Measurements from ENCODE around the gene KIAA2012.

Gene KIAA2012

GRCh38 chr2:202044777-202045176 is 28.3 kb upstream of the KIAA2012 start:
- Histone ChIP-seq H2AFZ (ENCODE audit: low read depth, low read length) (no peak overlapping the region), H3K27me3 (ENCODE audit: low read depth, low read length) (no peaks in the 10 kb centered on the region), H3K4me1 (ENCODE audit: low read length) (peaks cover 8% of the 10 kb centered on the region), H3K4me2 (ENCODE audit: low read length) (no peak overlapping the region), H3K9ac (ENCODE audit: low read length) (no peak overlapping the region), H3K4me3 (ENCODE audit: low read length) (no peak overlapping the region), H3K79me2 (ENCODE audit: low read length) (no peaks in the 10 kb centered on the region), H3K36me3 (replicated peaks; ENCODE audit: low read depth, low read length) (no peaks in the 10 kb centered on the region), H3K27ac (ENCODE audit: low read length) (no peak overlapping the region), H3K9me3 (ENCODE audit: insufficient read depth, low read length) (no peaks in the 10 kb centered on the region), H4K20me1 (ENCODE audit: insufficient read depth, low read length) (no peaks in the 10 kb centered on the region)
- TF ChIP-seq EZH2phosphoT487 (IDR thresholded peaks at IDR 0.05; ENCODE audit: low read depth), result no peak
- TF ChIP-seq CTCF (IDR thresholded peaks at IDR 0.05; ENCODE audit: low read depth, low read length), result no peak

GRCh38 chr2:202046572-202046971 is 26.5 kb upstream of the KIAA2012 start:
- Histone ChIP-seq H4K20me1 (ENCODE audit: insufficient read depth, low read length) (no peaks in the 10 kb centered on the region), H3K27ac (ENCODE audit: low read length) (no peak overlapping the region), H3K9ac (ENCODE audit: low read length) (no peak overlapping the region), H3K27me3 (ENCODE audit: low read depth, low read length) (no peaks in the 10 kb centered on the region), H3K9me3 (ENCODE audit: insufficient read depth, low read length) (no peaks in the 10 kb centered on the region), H3K36me3 (replicated peaks; ENCODE audit: low read depth, low read length) (no peaks in the 10 kb centered on the region), H3K79me2 (ENCODE audit: low read length) (no peaks in the 10 kb centered on the region), H2AFZ (ENCODE audit: low read depth, low read length) (no peak overlapping the region), H3K4me3 (ENCODE audit: low read length) (no peak overlapping the region), H3K4me2 (ENCODE audit: low read length) (no peak overlapping the region), H3K4me1 (ENCODE audit: low read length) (peaks cover 8% of the 10 kb centered on the region)
- TF ChIP-seq EZH2phosphoT487 (IDR thresholded peaks at IDR 0.05; ENCODE audit: low read depth), result no peak
- no peak for TF ChIP-seq CTCF (IDR thresholded peaks at IDR 0.05; ENCODE audit: low read depth, low read length)

- no peaks in the 10 kb centered on the region for H3K9me3 ChIP-seq (ENCODE audit: insufficient read depth, low read length)
- H3K36me3 ChIP-seq (replicated peaks; ENCODE audit: low read depth, low read length), result no peaks in the 10 kb centered on the region
- no peak overlapping the region for H3K9ac ChIP-seq (ENCODE audit: low read length)
- TF ChIP-seq CTCF (IDR thresholded peaks at IDR 0.05; ENCODE audit: low read depth, low read length), result no peak
- no peak for TF ChIP-seq EZH2phosphoT487 (IDR thresholded peaks at IDR 0.05; ENCODE audit: low read depth)
- no peak overlapping the region for H3K4me2 ChIP-seq (ENCODE audit: low read length)
- H3K79me2 ChIP-seq (ENCODE audit: low read length), result no peaks in the 10 kb centered on the region
- no peak overlapping the region for H3K4me3 ChIP-seq (ENCODE audit: low read length)
- H4K20me1 ChIP-seq (ENCODE audit: insufficient read depth, low read length), result no peaks in the 10 kb centered on the region
- no peak overlapping the region for H2AFZ ChIP-seq (ENCODE audit: low read depth, low read length)
- H3K27me3 ChIP-seq (ENCODE audit: low read depth, low read length), result no peaks in the 10 kb centered on the region
- H3K27ac ChIP-seq (ENCODE audit: low read length), result no peak overlapping the region
- H3K4me1 ChIP-seq (ENCODE audit: low read length), result peaks cover 10% of the 10 kb centered on the region
These were observed 23.8 kb upstream of the KIAA2012 start for GRCh38 chr2:202049092-202049728.

- no peaks in the 10 kb centered on the region for H4K20me1 ChIP-seq (ENCODE audit: insufficient read depth, low read length)
- H3K4me3 ChIP-seq (ENCODE audit: low read length), result no peak overlapping the region
- no peaks in the 10 kb centered on the region for H3K27me3 ChIP-seq (ENCODE audit: low read depth, low read length)
- H3K9me3 ChIP-seq (ENCODE audit: insufficient read depth, low read length), result no peaks in the 10 kb centered on the region
- no peak for TF ChIP-seq CTCF (IDR thresholded peaks at IDR 0.05; ENCODE audit: low read depth, low read length)
- no peak overlapping the region for H3K9ac ChIP-seq (ENCODE audit: low read length)
- H3K4me2 ChIP-seq (ENCODE audit: low read length), result no peak overlapping the region
- H3K27ac ChIP-seq (ENCODE audit: low read length), result no peak overlapping the region
- H3K79me2 ChIP-seq (ENCODE audit: low read length), result no peaks in the 10 kb centered on the region
- no peak overlapping the region for H2AFZ ChIP-seq (ENCODE audit: low read depth, low read length)
- peaks cover 10% of the 10 kb centered on the region for H3K4me1 ChIP-seq (ENCODE audit: low read length)
- no peaks in the 10 kb centered on the region for H3K36me3 ChIP-seq (replicated peaks; ENCODE audit: low read depth, low read length)
These were observed 23.2 kb upstream of the KIAA2012 start for GRCh38 chr2:202049840-202050239.

All from OCI-LY3 (cell line).